HEK293 (cell line): ENCODE results near the gene NEB.

Experiments used
- CTCF ChIA-PET: fragments of 350-600 bp; formaldehyde crosslinking; extraction: SDS; loops from one replicate; lab custom pipeline; 2021; ENCODE audit warnings: antibody characterized with exemption; lab: Yijun Ruan, JAX
- POLR2A ChIA-PET: fragments of 300-600 bp; formaldehyde crosslinking; extraction: SDS; loops from one replicate; lab custom pipeline; 2020; ENCODE audit warnings: antibody characterized with exemption, inconsistent platforms; lab: Yijun Ruan, JAX
- H3K27ac ChIP-seq: fragments of 200-500 bp; sonication (Bioruptor generic); 2 replicates; pipeline ENCODE4 v1.5.1; 2014; ENCODE audit warnings: low read depth, low read length, control low read depth, inconsistent platforms; ENCODE audit errors: extremely low read depth
- H3K36me3 ChIP-seq, 2 experiments: fragments of 200-500 bp in 1 of 2; sonication (Bioruptor generic) in 1 of 2; 1 replicate in 1 of 2; 2 replicates in 1 of 2; pipeline ENCODE4 v1.5.1; 2014 to 2017; ENCODE audit warnings: inconsistent platforms in 2 of 2, low read length in 2 of 2; ENCODE audit not compliant: control insufficient read depth in 2 of 2, insufficient read depth in 1 of 2
- H3K4me1 ChIP-seq: fragments of 200-500 bp; sonication (Bioruptor generic); 2 replicates; pipeline ENCODE4 v1.5.1; 2014; ENCODE audit warnings: mild to moderate bottlenecking, low read length, inconsistent platforms; ENCODE audit not compliant: control insufficient read depth, insufficient read depth
- H3K4me3 ChIP-seq: 2 replicates; pipeline ENCODE4 v1.5.1; 2011; ENCODE audit warnings: low read depth, mild to moderate bottlenecking, control low read depth, low read length, moderate library complexity
- H3K9me3 ChIP-seq: fragments of 200-500 bp; sonication (Bioruptor generic); 2 replicates; pipeline ENCODE4 v1.5.1; 2014; ENCODE audit warnings: low read depth, low read length, inconsistent platforms; ENCODE audit not compliant: control insufficient read depth, insufficient read depth
- HOXA7 ChIP-seq: sonication (generic); formaldehyde crosslinking; IDR thresholded peaks from 2 replicates; pipeline ENCODE4 v1.8.1; 2022; ENCODE audit warnings: missing genetic modification reagents, borderline replicate concordance
- PRDM1 ChIP-seq: fragments of 450-650 bp; formaldehyde crosslinking; IDR thresholded peaks from 2 replicates; pipeline ENCODE4; 2016; ENCODE audit warnings: missing biosample characterization, missing genetic modification characterization
- REPIN1 ChIP-seq: fragments of 450-650 bp; formaldehyde crosslinking; IDR thresholded peaks from 2 replicates; pipeline ENCODE4 v1.5.1; 2017; ENCODE audit warnings: missing biosample characterization, missing genetic modification characterization, low read depth
- SCRT2 ChIP-seq: fragments of 450-650 bp; formaldehyde crosslinking; IDR thresholded peaks from 2 replicates; pipeline ENCODE4 v1.5.1; 2016; ENCODE audit warnings: missing biosample characterization, missing genetic modification characterization
- TRIM28 ChIP-seq: IDR thresholded peaks from 2 replicates; pipeline ENCODE4 v1.6.1; 2011; ENCODE audit warnings: low read length, control low read depth, borderline replicate concordance
- ZNF138 ChIP-seq: fragments of 450-650 bp; formaldehyde crosslinking; IDR thresholded peaks from 2 replicates; pipeline ENCODE4 v1.5.1; 2016; ENCODE audit warnings: missing biosample characterization, missing genetic modification characterization, borderline replicate concordance
- ZNF2 ChIP-seq: fragments of 450-650 bp; formaldehyde crosslinking; IDR thresholded peaks from 2 replicates; pipeline ENCODE4 v1.5.1; 2016; ENCODE audit warnings: missing biosample characterization, missing genetic modification characterization
- ZNF274 ChIP-seq, 2 experiments: fragments of 200-500 bp in 1 of 2; fragments of 450-650 bp in 1 of 2; sonication (Bioruptor generic) in 1 of 2; formaldehyde crosslinking in 1 of 2; IDR thresholded peaks; 2 replicates each; pipeline versions ENCODE4 v1.5.1 to v1.6.1; 2014 to 2016; ENCODE audit warnings: borderline replicate concordance in 1 of 2, inconsistent platforms in 1 of 2, low read length in 1 of 2, missing biosample characterization in 1 of 2, missing genetic modification characterization in 1 of 2
- ZNF350 ChIP-seq: fragments of 450-650 bp; formaldehyde crosslinking; IDR thresholded peaks from 2 replicates; pipeline ENCODE4 v1.5.0; 2017; ENCODE audit warnings: missing biosample characterization, mild to moderate bottlenecking, missing genetic modification characterization
- ZNF544 ChIP-seq: fragments of 450-650 bp; formaldehyde crosslinking; IDR thresholded peaks from 2 replicates; pipeline ENCODE4 v1.5.0; 2017; ENCODE audit warnings: missing biosample characterization, missing genetic modification characterization
- ZNF549 ChIP-seq: fragments of 450-650 bp; IDR thresholded peaks from 2 replicates; pipeline ENCODE4 v1.5.1; 2018; ENCODE audit warnings: missing biosample characterization, missing genetic modification characterization, mild to moderate bottlenecking, inconsistent platforms, moderate library complexity
- ZNF561 ChIP-seq: fragments of 450-650 bp; IDR thresholded peaks from 2 replicates; pipeline ENCODE4 v1.5.1; 2018; ENCODE audit warnings: missing biosample characterization, missing genetic modification characterization, borderline replicate concordance
- ZNF585B ChIP-seq: fragments of 450-650 bp; formaldehyde crosslinking; IDR thresholded peaks from 2 replicates; pipeline ENCODE4 v1.5.1; 2016; ENCODE audit warnings: missing biosample characterization, missing genetic modification characterization
- ZNF660 ChIP-seq: fragments of 450-650 bp; IDR thresholded peaks from 2 replicates; pipeline ENCODE4 v1.5.1; 2018; ENCODE audit warnings: missing biosample characterization, mild to moderate bottlenecking, missing genetic modification characterization
- ZNF677 ChIP-seq: fragments of 450-650 bp; IDR thresholded peaks from 2 replicates; pipeline ENCODE4 v1.5.0; 2018; ENCODE audit warnings: missing biosample characterization, mild to moderate bottlenecking, missing genetic modification characterization, moderate library complexity
- ZNF792 ChIP-seq: fragments of 450-650 bp; formaldehyde crosslinking; IDR thresholded peaks from 2 replicates; pipeline ENCODE4 v1.5.1; 2016; ENCODE audit warnings: missing biosample characterization, missing genetic modification characterization
- ZNF843 ChIP-seq: fragments of 450-650 bp; formaldehyde crosslinking; IDR thresholded peaks from 2 replicates; pipeline ENCODE4 v1.5.1; 2016; ENCODE audit warnings: missing biosample characterization, missing genetic modification characterization
- TF ChIP-seq, protein P1 (sequence below): fragments of 450-650 bp; formaldehyde crosslinking; IDR thresholded peaks from 2 replicates; pipeline ENCODE4 v1.5.1; 2016; ENCODE audit warnings: missing biosample characterization, missing genetic modification characterization
- TF ChIP-seq, protein P2 (sequence below): fragments of 450-650 bp; formaldehyde crosslinking; IDR thresholded peaks from 2 replicates; pipeline ENCODE4 v1.5.1; 2017; ENCODE audit warnings: missing biosample characterization, missing genetic modification characterization
- TF ChIP-seq, protein P3 (sequence below): fragments of 450-650 bp; formaldehyde crosslinking; IDR thresholded peaks from 2 replicates; pipeline ENCODE4 v1.5.0; 2017; ENCODE audit warnings: missing biosample characterization, missing genetic modification characterization, borderline replicate concordance
- TF ChIP-seq, protein P4 (sequence below): fragments of 450-650 bp; formaldehyde crosslinking; IDR thresholded peaks from 2 replicates; pipeline ENCODE4 v1.5.1; 2017; ENCODE audit warnings: missing biosample characterization, missing genetic modification characterization

Gene NEB

DNA sequence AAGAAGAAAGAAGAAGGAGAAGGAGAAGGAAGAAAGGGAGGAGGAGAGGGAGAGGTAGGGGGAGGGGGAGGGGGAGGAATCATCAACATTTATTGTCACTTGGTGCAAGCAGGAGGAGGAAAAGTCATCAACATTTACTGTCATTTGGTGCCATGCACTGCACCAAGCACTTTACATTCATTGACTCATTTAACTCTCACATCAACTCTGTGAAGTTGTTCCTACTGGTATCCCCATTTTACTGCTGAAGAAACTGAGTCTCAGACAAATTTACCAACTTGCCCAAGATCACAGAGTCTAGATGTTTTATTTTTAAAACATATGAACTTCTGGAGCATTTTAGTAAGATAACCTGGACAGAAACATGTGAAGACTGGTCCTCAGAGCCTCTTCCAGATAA, 46.7 kb upstream of the NEB start:
- peaks cover 0 to 49% of the 10 kb centered on the region in 2 experiments; a peak in 1 of 3 replicates for H3K36me3 ChIP-seq
- POLR2A ChIA-PET, result no interaction called here
- H3K9me3 ChIP-seq, result no peaks in the 10 kb centered on the region
- TF ChIP-seq ZNF561, result no peak
- TF ChIP-seq HOXA7 (CRISPR knock-in tag), result no peak
- no peak for TF ChIP-seq ZNF274 (IDR thresholded peaks at IDR 0.05; ENCODE audit: low read length)
- no peak for TF ChIP-seq ZNF274 (tag by site-specific recombination; IDR thresholded peaks at IDR 0.05; ENCODE audit: borderline replicate concordance)
- TF ChIP-seq ZNF843 (tag by site-specific recombination), result no peak
- TF ChIP-seq ZNF350, result no peak
- no peaks in the 10 kb centered on the region for H3K4me1 ChIP-seq
- CTCF ChIA-PET, result no interaction called here
- no peak overlapping the region for H3K27ac ChIP-seq
- H3K4me3 ChIP-seq, result no peak overlapping the region

DNA sequence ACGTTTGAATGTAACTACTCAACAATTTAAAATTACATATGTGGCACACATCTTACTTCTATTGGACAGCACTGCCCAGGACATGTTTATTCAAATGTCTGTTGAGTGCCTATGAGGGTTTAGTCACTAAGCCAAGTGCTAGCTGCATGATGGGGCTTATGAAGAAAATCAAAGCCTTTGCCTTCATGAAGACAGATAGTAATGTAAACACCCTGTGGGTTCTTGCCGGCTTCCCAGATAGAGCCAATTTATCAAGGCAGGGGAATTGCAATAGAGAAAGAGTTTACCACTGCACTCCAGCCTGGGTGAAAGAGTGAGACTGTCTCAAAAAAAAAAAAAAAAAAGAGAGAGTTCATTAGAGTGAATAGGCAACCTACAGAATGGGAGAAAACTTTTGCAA, 43.7 kb upstream of the NEB start:
- Histone ChIP-seq H3K36me3 (peaks cover 0 to 37% of the 10 kb centered on the region in 2 experiments; a peak in 1 of 3 replicates), H3K9me3 (no peaks in the 10 kb centered on the region), H3K27ac (no peak overlapping the region), H3K4me1 (peaks cover 8% of the 10 kb centered on the region; the same call in 1 of the 2 replicates), H3K4me3 (no peak overlapping the region)
- CTCF ChIA-PET, result interaction anchor here (0.6 to 1.1 kb wide), 3 partner anchors 52 to 224 kb away, joined by 3 to 5 read pairs (median 3); no protein-coding TSS in a partner anchor
- TF ChIP-seq REPIN1 (tag by site-specific recombination), result no peak
- TF ChIP-seq, protein P1, sequence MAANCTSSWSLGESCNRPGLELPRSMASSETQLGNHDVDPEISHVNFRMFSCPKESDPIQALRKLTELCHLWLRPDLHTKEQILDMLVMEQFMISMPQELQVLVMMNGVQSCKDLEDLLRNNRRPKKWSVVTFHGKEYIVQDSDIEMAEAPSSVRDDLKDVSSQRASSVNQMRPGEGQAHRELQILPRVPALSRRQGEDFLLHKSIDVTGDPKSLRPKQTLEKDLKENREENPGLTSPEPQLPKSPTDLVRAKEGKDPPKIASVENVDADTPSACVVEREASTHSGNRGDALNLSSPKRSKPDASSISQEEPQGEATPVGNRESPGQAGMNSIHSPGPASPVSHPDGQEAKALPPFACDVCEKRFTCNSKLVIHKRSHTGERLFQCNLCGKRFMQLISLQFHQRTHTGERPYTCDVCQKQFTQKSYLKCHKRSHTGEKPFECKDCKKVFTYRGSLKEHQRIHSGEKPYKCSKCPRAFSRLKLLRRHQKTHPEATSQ, result no peak
- TF ChIP-seq, all 188 proteins: peak for 0
- POLR2A ChIA-PET, result no interaction called here

DNA sequence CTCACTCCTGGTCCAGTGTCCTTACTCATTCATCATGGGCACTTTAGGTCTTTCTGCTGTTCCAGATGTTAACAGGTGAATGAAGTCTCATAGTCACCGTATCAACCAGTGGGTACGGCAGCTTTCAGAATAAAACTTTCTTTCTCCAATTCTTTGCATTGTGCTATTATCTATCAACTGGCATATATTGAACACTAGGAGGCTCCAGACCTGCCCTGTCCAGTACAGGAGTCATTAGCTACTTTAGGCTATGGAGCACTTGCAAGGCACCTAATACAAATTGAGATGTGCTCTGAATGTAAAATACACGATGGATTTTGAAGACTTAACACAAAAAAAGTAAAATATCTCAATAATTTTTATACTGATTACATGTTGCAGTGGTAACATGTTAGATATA, 43.2 kb upstream of the NEB start:
- ChIA-PET CTCF (interaction anchor here (0.6 to 1.1 kb wide), 3 partner anchors 51 to 221 kb away, joined by 3 to 5 read pairs (median 4); no protein-coding TSS in a partner anchor), POLR2A (no interaction called here)
- Histone ChIP-seq H3K4me3 (no peak overlapping the region), H3K36me3 (peaks cover 0 to 37% of the 10 kb centered on the region in 2 experiments; a peak in 1 of 3 replicates), H3K9me3 (no peaks in the 10 kb centered on the region), H3K4me1 (peaks cover 8% of the 10 kb centered on the region; the same call in 1 of the 2 replicates), H3K27ac (no peak overlapping the region)
- TF ChIP-seq ZNF660 (tag by site-specific recombination) (no peak), ZNF585B (no peak), PRDM1 (no peak), ZNF138 (no peak), SCRT2 (tag by site-specific recombination) (peak; percentile 53), ZNF549 (tag by site-specific recombination) (no peak), ZNF2 (tag by site-specific recombination) (no peak), ZNF792 (tag by site-specific recombination) (no peak)
- TF ChIP-seq, all 188 proteins: peak for 1

DNA sequence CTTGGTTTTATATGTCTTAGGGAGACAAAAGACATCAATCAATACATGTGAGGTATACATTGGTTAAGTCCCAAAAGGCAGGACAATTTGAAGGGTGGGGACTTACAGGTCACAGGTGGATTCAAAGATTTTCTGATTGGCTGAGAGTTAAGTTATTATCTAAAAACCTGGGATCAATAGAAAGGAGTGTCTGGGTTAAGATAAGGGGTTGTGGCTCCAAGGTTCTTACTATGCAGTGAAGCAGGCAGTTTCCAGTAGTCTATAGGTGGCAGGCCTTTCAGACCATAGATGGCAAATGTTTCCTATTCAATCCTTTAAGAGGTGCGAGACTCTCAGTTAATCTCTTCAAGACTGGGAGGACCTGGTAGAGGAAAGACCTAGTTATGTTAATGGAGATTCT, 42.1 kb upstream of the NEB start:
- Histone ChIP-seq H3K4me3 (no peak overlapping the region), H3K36me3 (peaks cover 0 to 31% of the 10 kb centered on the region in 2 experiments; a peak in 1 of 3 replicates), H3K27ac (no peak overlapping the region), H3K9me3 (no peaks in the 10 kb centered on the region), H3K4me1 (peaks cover 8% of the 10 kb centered on the region; the same call in 1 of the 2 replicates)
- POLR2A ChIA-PET, result no interaction called here
- CTCF ChIA-PET, result no interaction called here
- TF ChIP-seq ZNF677 (tag by site-specific recombination) (no peak), ZNF544 (tag by site-specific recombination) (no peak), ZNF843 (tag by site-specific recombination) (no peak), ZNF585B (no peak), TRIM28 (no peak)
- TF ChIP-seq, protein P2, sequence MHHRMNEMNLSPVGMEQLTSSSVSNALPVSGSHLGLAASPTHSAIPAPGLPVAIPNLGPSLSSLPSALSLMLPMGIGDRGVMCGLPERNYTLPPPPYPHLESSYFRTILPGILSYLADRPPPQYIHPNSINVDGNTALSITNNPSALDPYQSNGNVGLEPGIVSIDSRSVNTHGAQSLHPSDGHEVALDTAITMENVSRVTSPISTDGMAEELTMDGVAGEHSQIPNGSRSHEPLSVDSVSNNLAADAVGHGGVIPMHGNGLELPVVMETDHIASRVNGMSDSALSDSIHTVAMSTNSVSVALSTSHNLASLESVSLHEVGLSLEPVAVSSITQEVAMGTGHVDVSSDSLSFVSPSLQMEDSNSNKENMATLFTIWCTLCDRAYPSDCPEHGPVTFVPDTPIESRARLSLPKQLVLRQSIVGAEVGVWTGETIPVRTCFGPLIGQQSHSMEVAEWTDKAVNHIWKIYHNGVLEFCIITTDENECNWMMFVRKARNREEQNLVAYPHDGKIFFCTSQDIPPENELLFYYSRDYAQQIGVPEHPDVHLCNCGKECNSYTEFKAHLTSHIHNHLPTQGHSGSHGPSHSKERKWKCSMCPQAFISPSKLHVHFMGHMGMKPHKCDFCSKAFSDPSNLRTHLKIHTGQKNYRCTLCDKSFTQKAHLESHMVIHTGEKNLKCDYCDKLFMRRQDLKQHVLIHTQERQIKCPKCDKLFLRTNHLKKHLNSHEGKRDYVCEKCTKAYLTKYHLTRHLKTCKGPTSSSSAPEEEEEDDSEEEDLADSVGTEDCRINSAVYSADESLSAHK (tag by site-specific recombination), result no peak
- TF ChIP-seq, protein P3, sequence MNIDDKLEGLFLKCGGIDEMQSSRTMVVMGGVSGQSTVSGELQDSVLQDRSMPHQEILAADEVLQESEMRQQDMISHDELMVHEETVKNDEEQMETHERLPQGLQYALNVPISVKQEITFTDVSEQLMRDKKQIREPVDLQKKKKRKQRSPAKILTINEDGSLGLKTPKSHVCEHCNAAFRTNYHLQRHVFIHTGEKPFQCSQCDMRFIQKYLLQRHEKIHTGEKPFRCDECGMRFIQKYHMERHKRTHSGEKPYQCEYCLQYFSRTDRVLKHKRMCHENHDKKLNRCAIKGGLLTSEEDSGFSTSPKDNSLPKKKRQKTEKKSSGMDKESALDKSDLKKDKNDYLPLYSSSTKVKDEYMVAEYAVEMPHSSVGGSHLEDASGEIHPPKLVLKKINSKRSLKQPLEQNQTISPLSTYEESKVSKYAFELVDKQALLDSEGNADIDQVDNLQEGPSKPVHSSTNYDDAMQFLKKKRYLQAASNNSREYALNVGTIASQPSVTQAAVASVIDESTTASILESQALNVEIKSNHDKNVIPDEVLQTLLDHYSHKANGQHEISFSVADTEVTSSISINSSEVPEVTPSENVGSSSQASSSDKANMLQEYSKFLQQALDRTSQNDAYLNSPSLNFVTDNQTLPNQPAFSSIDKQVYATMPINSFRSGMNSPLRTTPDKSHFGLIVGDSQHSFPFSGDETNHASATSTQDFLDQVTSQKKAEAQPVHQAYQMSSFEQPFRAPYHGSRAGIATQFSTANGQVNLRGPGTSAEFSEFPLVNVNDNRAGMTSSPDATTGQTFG (tag by site-specific recombination), result no peak
- TF ChIP-seq, protein P4, sequence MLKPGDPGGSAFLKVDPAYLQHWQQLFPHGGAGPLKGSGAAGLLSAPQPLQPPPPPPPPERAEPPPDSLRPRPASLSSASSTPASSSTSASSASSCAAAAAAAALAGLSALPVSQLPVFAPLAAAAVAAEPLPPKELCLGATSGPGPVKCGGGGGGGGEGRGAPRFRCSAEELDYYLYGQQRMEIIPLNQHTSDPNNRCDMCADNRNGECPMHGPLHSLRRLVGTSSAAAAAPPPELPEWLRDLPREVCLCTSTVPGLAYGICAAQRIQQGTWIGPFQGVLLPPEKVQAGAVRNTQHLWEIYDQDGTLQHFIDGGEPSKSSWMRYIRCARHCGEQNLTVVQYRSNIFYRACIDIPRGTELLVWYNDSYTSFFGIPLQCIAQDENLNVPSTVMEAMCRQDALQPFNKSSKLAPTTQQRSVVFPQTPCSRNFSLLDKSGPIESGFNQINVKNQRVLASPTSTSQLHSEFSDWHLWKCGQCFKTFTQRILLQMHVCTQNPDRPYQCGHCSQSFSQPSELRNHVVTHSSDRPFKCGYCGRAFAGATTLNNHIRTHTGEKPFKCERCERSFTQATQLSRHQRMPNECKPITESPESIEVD (tag by site-specific recombination), result no peak
